Urothelium cell line (cell line): Measurements from ENCODE around the gene EIF2A.
"Not testable (repeated sequence)": the region's sequence is repeated elsewhere in the genome, so short reads cannot be mapped to it uniquely, and the experiment has no call there.

ENCODE experiments used
- DNase-seq: peaks from one replicate; pipeline ENCODE4 v3.0.0; 2011; ENCODE audit warnings: low spot score, mixed read lengths
- FAIRE-seq: peaks from 2 replicates; lab custom pipeline; 2011; peaks lifted over from hg19 to GRCh38; lab: Jason Lieb, UNC

Gene EIF2A

DNA sequence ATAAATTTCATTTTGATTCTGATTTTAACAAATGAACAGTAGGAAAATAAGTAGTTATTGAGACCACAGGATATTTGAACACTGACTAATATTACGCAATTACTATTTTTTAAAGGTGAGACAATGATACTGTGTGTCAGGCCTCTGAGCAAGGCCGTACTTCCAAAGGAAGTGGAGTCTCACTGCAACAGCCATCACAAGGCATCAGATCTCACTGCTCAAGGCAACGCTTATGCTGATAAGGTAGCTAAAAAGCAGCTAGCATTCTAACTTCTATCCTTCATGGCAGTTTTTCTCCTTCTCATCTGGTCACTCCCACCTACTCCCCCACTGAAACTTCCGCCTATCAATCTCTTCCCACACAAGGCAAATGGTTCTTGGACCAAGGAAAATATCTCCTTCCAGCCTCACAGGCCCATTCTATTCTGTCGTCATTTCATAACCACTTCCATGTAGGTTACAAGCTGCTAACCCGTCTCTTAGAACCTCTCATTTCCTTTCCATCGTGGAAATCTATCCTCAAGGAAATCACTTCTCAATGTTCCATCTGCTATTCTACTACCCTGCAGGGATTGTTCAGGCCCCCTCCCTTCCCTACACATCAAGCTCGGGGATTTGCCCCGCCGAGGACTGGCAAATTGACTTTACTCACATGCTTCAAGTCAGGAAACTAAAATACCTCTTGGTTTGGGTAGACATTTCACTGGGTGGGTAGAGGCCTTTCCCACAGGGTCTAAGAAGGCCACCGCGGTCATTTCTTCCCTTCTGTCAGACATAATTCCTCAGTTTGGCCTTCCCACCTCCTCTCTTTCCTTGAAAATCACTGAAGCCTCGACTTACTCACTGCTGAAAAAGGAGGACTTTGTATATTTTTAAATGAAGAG lies 54.3 kb downstream of the EIF2A start:
- not testable (repeated sequence) for FAIRE-seq, DNase-seq

DNA sequence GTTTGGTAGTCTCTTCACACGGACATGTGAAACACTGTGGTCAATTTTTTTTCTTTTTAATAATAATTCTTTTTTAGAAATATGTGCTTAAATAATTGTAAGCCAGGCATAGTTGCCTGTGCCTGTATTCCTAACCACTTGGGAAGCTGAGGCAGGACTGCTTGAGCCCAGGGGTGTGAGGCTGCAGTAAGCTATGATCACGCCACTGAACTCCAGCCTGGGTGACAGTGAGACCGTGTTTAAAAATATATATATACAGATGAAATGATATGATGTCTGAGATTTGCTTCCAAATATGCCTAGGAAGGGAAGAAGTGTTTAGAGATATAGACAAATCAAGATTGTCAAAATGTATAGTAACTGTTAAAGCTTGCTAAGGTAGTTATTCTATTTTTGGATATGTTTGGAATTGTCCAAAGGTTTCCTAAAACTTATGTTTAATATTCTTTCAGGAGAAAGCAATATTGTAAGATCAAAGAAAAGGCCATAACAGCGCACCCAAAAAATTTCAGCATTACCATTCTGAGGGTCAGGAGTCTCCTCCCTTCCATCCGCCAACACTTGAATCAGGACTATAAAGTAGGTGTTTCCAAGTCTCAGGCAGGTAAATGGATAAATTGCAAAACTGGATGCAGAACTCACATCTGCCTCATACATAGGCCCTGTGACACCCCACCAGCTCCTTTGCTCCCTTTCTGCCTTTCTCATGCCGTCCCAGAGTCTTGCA lies 56.0 kb downstream of the EIF2A start:
- no peak for DNase-seq
- no peak for FAIRE-seq

DNA sequence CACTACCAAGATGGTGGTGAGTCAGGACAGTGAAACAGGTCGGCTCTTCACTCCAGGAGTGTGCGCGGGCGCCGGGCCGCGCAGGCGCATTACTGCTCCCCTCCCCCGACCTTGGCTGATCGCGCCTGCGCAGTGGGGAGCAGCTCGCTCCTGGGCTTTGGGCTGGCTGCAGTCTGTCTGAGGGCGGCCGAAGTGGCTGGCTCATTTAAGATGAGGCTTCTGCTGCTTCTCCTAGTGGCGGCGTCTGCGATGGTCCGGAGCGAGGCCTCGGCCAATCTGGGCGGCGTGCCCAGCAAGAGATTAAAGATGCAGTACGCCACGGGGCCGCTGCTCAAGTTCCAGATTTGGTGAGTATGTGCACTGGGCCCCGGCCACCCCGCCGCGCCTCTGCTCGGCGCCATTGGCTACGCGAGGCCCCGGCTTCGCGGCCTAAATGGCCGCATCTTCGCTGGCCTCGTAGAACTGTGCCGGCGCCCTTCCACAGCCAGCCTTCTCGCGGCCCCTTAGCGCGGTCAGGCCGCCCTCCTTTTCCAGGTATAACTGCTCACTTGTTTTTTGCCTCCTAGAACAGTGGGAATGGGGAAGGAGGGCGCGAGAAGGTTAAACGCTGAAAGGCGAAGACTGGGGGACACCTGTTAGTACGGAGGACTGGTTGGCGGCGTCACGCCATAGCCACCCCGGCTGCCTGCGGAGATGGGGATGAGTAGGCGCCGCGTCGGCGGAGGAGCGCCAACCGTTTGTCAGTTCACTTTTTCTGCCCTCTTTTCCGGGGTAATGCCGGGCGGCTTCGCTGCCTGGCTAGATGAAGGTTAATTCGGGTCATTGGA lies 56.8 kb downstream of the EIF2A start, which contains the start of gene SELENOT:
SELENOT (plus strand) TSS at position 169 of the 827 bp plus-strand sequence; CDS start at position 211, 42 bp downstream.
- FAIRE-seq = peak; percentile 42

DNA sequence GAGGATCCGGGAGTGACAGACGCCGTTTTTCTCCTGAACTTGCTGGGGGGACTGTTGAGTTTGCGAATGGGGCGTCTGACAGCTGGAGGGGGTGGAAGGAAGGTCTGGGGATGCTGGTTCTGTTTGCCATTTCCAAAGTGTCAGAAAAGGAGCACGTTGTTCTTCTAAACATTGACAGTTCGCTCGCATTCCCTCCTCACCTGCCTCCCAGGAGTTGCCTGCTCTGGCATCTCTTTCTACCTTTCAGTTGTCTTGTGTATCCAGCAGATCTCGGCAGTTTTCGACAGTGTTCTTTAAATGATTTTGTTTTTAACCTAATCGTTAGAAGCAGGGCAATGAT lies 57.4 kb downstream of the EIF2A start:
- peak; percentile 9 for DNase-seq
- no peak for FAIRE-seq

More for the DNA sequence above, 56.8 kb downstream of the EIF2A start, which contains the start of gene SELENOT:
- peak; percentile 95 for DNase-seq

DNA sequence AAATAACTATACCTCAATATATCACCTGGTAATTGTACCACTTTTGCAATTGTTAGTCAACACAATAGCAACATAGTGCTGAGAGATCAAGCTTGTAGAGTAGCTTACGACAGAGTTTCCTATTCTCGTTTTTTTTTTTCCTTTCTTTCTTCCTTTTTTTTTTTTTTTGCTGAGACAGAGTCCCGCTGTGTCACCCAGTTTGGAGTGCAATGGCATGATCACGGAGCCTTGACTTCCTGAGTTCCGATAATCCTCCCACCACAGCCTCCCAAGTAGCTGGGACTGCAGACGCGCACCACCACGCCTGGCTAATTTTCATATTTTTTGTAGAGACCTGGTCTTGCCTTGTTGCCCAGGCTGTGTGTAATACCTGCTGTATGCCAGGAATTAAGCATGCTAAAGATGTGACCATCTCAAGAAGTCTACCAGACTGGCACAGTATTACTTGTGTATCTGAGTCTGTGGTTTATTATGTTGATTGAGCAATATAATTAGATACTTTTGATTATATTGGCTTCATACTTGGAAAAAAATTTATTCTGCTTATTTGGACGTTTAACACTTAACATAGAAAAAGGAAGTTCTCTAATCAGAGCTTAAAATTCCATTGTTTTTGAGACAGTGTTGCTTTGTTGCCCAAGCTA lies 59.5 kb downstream of the EIF2A start:
- no peak for FAIRE-seq
- no peak for DNase-seq

DNA sequence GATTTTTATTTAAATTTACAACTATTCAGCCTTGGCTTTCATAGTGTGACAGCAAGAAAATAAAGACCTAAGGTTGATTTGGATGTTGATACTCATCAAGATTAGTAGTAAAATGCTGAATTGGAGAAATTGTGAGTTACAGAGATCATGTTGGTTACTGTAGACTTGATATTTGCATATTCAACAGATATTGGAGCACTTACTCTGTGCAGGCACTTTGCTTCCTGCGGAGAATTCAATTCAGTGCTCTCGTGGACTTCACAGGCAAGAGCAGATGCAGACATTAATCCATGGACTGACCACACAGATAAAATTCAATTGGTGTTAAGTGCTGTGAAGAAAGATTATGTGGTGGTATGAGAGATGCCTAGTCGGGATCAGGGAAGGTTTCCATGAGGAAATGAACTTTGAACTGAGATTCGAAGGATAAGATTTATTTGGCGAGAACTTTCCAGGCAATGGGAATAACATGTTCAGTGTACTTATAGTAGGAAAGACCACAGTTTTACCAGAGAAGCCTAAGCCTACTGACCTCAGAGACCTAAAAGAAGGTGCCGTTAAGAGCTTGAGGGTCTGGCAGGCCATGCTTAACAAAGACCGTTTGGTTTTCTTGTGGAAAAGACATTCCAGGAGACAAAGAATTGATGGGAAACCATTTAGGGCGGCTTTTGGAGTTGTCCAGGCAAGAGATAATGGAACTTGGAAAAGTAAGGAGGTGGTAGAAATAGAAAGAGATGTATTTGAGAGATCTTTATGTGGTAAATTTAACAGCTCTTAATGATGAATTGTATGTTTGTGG lies 60.9 kb downstream of the EIF2A start:
- DNase-seq (no peak), FAIRE-seq (no peak)

DNA sequence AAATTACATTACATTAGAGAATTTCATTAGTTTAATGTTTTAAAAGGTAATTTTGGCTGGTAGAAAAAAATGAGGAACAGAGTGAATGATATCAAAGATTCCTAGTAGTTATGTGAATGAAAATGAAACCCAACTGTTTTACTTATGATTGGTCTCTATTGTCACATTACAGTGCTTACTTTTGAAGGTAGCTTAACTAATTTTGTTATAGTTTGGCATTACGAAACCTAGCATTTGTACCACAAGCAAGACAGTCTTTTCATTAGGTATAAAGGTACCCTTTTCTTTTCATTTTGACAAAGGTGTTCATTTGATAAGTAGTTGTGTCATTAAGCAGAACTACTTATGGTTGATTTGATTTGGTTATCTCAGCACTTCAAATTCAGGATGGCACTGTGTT lies 63.4 kb downstream of the EIF2A start:
- FAIRE-seq (no peak), DNase-seq (no peak)

DNA sequence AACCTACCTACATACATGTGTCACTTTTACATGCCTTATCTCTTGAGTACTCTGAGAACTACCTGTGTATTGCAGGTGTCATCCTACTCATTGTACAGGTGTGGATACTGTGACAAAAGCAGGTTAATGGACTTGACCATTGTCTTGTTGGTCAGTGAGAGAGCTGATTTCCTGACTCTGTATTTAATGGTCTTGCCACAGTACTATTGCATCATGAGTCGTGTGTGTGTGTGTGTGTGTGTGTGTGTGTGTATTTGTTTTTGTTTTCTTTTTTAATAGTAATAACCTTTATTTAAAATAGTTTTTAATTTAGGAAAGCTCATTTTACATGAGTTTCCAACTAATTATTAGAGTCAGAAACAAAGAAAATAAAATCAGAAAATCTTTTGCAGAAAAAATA lies 64.2 kb downstream of the EIF2A start:
- DNase-seq (no peak), FAIRE-seq (no peak)

DNA sequence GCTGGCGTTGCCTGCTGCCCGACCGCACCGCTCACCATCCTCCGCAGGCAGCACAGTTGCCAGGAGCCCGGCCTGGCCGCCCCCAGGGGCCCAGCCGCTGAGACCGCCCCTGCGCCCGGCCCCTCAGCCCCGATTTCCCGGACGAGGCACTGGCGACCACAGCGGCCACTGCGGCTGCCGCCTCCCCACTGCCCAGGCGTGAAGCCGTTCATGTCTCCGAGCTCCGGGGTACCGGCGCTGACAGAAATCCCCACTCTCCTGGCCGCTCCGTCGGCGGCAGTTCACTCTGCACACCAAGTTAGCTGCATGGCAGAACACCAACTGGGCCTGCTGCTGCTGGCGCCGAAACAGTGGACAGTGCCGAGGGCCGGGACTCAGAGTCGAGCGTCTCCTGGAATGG lies 65.1 kb downstream of the EIF2A start:
- no peak for FAIRE-seq
- DNase-seq = no peak

DNA sequence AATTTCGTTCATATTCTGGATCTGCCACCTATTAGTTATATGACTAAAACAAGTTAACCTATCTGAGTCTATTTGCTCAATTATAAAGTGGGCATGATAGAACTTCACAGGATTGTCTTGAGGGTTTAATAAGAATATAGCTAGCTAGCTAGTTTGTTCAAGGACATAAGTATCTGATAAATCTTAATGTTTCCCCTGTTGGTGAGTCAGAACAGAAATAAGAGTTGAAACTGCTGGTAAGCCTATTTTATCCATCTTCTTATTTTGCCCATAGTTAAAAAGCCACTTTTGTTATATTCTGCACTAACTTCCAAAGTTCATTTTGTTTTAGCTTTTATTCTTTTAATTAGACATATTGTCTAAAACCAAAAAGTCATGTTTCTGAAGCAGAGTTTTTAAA lies 65.9 kb downstream of the EIF2A start:
- no peak for DNase-seq
- FAIRE-seq = no peak

DNA sequence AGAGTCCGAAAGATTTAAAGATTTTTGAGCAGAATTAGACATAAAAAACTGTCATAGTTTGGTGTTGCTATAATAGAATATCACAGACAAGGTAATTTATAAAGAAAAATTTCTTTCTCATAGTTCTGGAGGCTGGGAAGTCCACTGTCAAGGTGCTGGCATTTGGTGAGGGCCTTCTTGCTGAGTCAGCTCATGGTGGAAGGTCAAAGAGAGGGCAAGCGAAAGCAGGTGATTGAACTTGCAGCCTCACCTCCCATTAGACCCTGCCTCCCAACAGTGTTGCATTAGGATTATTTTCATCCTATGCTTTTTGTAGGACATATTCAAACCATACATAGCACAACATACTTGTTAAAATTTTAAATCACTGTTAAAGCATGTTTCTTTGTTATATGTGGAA lies 66.4 kb downstream of the EIF2A start:
- no peak for FAIRE-seq
- no peak for DNase-seq

DNA sequence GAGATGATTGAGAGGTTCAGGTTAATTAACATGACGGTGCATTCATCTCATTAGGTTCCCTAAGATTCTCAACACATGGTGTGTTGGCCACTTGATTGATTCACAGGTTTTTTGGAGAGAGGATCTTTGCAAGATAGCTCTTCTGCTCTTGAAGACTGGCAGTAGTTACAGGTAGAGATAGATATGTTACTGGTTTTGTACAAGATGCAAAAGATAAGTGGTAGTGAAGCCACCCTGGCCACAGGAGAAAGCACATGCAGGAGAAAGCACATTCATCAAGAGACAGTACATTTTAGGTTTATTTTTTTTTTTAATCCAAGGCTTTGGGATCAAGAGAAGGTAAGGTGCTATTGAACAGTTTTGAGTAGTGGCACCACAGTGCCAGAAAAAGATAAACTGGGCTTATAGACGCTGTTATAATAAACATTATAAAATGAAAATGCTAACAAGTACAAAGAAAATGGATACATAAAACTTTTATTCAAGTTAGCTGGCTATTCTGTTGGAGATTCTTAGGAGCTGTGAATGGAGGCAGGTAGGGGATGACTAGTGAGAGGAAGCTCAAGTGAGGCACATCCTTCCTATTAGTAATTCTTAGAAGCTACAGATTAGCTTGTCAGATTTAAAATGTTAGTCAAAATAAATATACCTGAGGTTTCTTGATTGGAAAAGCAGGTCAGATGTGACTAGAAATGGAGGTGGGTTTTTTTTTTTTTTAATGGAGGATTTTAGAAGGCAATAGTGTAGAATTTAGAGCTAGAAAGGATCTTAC lies 67.3 kb downstream of the EIF2A start:
- DNase-seq (no peak), FAIRE-seq (no peak)

DNA sequence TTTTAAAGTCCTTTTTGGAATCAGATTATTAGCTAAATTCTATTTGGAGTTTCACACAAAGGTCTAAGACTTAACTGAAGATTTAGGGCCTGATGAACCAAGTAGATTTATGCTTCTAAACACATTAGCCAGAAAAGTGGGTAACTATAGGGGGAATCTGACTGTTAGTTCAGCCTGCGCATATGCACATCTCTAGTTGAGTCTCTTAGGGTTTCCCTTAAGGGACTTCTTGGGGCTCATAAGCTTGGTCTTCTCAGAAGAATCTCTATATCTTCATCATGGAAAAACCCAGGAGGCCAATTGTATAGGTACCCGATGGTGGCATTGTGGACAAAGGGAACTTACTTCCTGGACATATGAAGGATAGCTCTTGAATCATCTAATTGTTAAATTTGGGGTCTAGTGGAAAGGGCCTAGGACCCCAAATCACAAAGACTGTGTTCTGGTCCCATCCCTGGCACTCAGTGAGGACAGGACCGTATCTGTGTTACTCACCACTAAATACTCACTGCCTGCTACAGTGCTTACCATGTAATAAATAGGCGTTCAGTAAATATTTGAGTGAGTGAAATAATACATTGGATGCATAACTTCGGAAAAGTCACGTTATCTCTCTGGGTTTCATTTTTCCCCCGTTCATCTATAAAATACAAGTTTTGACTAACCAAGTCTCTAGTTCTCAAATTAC lies 73.6 kb downstream of the EIF2A start:
- no peak for DNase-seq
- no peak for FAIRE-seq

DNA sequence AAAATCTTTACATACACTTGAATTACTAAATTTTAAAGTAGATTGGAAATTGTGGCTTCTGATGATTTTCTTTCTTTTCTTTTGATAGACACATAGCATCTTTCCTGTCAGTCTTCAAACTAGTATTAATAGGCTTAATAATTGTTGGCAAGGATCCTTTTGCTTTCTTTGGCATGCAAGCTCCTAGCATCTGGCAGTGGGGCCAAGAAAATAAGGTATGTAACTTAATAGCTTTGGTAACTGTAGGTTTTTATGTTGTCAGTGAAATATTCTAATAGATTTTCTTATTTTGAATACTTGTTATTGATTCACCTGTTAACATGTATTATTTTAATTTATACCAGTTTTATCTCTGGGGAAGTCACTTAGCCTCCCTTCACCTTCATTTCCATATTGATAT lies 76.4 kb downstream of the EIF2A start:
- not testable (repeated sequence) for DNase-seq, FAIRE-seq

DNA sequence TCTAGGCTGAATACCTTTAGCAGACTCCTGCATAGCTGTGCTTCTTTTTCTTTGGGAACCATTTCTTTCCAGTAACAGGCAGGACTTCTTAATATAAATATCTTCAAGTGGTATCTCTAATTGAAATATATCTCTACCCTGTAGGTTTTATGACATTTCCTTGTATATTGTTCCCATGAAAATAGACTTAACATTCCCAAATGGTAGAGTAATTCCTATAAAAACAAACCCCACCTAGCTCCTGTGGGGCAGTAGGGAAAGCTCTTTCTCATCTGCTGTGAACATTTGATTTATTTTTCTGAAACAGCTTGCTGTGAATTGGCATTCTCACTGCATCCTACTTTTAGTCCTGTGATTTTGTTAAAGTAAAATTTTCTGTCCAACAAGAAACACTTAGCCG lies 77.4 kb downstream of the EIF2A start:
- DNase-seq (no peak), FAIRE-seq (no peak)

DNA sequence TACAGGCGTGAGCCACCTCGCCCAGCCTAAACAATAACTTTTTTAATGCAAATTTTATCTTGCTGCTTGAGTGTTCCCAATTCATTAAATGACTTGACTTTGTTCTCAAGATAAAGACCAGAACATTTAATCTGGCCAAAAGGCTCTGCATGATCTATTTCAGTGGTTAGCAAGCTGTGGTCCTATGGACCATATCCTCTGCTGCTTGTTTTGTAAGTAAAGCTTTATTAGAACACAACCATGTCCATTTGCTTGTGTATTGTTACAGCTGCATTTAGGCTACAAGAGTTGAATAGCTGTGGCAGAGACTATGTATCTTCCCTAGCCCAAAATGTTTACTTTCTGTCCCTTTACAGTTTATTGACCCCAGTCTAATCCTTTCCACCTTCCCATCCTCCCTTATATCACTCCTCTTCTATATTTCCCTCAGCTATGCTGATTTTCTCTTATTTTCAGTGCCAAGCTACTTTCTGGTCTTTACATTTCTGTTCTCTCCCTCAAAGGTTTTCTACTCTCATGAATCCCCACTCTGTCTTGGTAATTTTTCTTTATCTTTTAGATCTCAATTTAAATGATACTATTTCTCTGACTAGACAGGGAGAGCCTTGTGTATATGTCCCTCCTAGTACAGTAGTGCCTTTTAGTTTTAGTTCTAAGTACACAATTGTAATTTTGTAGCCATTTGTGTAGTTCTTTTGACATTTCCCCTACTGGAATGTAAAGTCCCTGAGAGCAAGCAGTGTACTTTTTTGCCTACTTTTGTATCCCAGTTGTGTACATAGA lies 79.8 kb downstream of the EIF2A start:
- no peak for FAIRE-seq
- DNase-seq = no peak

DNA sequence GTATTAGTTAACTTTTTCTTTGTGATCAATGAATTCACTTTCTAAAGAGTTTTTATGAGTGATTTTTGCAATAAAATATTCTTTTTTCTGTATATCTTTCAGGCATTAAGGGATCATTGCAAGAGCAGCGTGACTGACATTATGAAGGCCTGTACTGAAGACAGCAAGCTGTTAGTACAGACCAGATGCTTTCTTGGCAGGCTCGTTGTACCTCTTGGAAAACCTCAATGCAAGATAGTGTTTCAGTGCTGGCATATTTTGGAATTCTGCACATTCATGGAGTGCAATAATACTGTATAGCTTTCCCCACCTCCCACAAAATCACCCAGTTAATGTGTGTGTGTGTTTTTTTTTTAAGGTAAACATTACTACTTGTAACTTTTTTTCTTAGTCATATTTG lies 81.0 kb downstream of the EIF2A start:
- no peak for DNase-seq
- no peak for FAIRE-seq
